H9 (cell line): ENCODE data around the gene OPTN. TPM values are rescaled to one million over a fixed set of nuclear protein-coding genes. Genes with fewer than 3 reads are reported as not detected.

ENCODE experiments used
- DNase-seq: peaks from one replicate; pipeline ENCODE4 v3.0.0-alpha.2; 2017
- H2AFZ ChIP-seq: one replicate; pipeline ENCODE4 v1.6.1; 2013; ENCODE audit warnings: mild to moderate bottlenecking, low read length, control low read depth, moderate library complexity
- H2AK5ac ChIP-seq: 2 replicates; pipeline ENCODE4 v1.6.1; 2013; ENCODE audit warnings: low read length, control low read depth, mixed read lengths; ENCODE audit not compliant: insufficient read length
- H2BK120ac ChIP-seq: one replicate; pipeline ENCODE4 v1.6.1; 2013; ENCODE audit warnings: low read depth, mild to moderate bottlenecking, low read length, control low read depth, inconsistent platforms; ENCODE audit not compliant: poor library complexity, severe bottlenecking
- H2BK12ac ChIP-seq: 2 replicates; pipeline ENCODE4 v1.6.1; 2013; ENCODE audit warnings: low read length, control low read depth, mixed read lengths, low read depth; ENCODE audit not compliant: insufficient read length
- H2BK15ac ChIP-seq: 2 replicates; pipeline ENCODE4 v1.6.1; 2013; ENCODE audit warnings: low read depth, low read length, control low read depth
- H2BK20ac ChIP-seq: one replicate; pipeline ENCODE4 v1.6.1; 2013; ENCODE audit warnings: low read depth, mild to moderate bottlenecking, low read length, control low read depth, inconsistent platforms; ENCODE audit not compliant: poor library complexity, severe bottlenecking
- H2BK5ac ChIP-seq: 2 replicates; pipeline ENCODE4 v1.6.1; 2013; ENCODE audit warnings: low read length, control low read depth, mixed read lengths; ENCODE audit not compliant: insufficient read length
- H3K14ac ChIP-seq: 2 replicates; pipeline ENCODE4 v1.6.1; 2013; ENCODE audit warnings: low read length, control low read depth; ENCODE audit not compliant: insufficient read depth
- H3K18ac ChIP-seq: 2 replicates; pipeline ENCODE4 v1.6.1; 2013; ENCODE audit warnings: low read depth, mild to moderate bottlenecking, mixed read lengths, low read length, control low read depth; ENCODE audit not compliant: insufficient read length
- H3K23ac ChIP-seq: 2 replicates; pipeline ENCODE4 v1.6.1; 2013; ENCODE audit warnings: low read length, control low read depth, mixed read lengths, low read depth; ENCODE audit not compliant: insufficient read length
- H3K23me2 ChIP-seq: 2 replicates; pipeline ENCODE4 v1.6.1; 2013; ENCODE audit warnings: low read depth, mild to moderate bottlenecking, mixed read lengths, low read length, control low read depth; ENCODE audit not compliant: insufficient read length, poor library complexity, severe bottlenecking
- H3K27ac ChIP-seq: 2 replicates; pipeline ENCODE4 v1.5.1; 2013; ENCODE audit warnings: low read length, control low read depth, mixed read lengths, low read depth; ENCODE audit not compliant: insufficient read length
- H3K27me3 ChIP-seq: 2 replicates; pipeline ENCODE4 v1.6.1; 2013; ENCODE audit warnings: low read length, control low read depth, inconsistent platforms; ENCODE audit not compliant: insufficient read depth
- H3K4ac ChIP-seq: 2 replicates; pipeline ENCODE4 v1.6.1; 2013; ENCODE audit warnings: low read depth, mild to moderate bottlenecking, control low read depth, inconsistent platforms, low read length, moderate library complexity
- H3K4me1 ChIP-seq: 2 replicates; pipeline ENCODE4 v1.6.1; 2013; ENCODE audit warnings: low read length, control low read depth, inconsistent platforms; ENCODE audit not compliant: insufficient read depth
- H3K4me2 ChIP-seq: 2 replicates; pipeline ENCODE4 v1.6.1; 2013; ENCODE audit warnings: low read length, control low read depth, mixed read lengths; ENCODE audit not compliant: insufficient read length, insufficient read depth
- H3K56ac ChIP-seq: 2 replicates; pipeline ENCODE4 v1.6.1; 2013; ENCODE audit warnings: low read depth, mild to moderate bottlenecking, mixed read lengths, low read length, control low read depth; ENCODE audit not compliant: insufficient read length
- H3K79me1 ChIP-seq: 2 replicates; pipeline ENCODE4 v1.6.1; 2013; ENCODE audit warnings: low read depth, mild to moderate bottlenecking, moderate library complexity, low read length, control low read depth, inconsistent platforms; ENCODE audit not compliant: insufficient read depth, poor library complexity, severe bottlenecking
- H3K79me2 ChIP-seq: 2 replicates; pipeline ENCODE4 v1.6.1; 2013; ENCODE audit warnings: low read length, control low read depth, inconsistent platforms; ENCODE audit not compliant: insufficient read depth
- H3K9ac ChIP-seq: 2 replicates; pipeline ENCODE4 v1.6.1; 2013; ENCODE audit warnings: low read length, control low read depth, mixed read lengths; ENCODE audit not compliant: insufficient read length; ENCODE audit errors: extremely low read depth
- H3K9me3 ChIP-seq: one replicate; pipeline ENCODE4 v1.6.1; 2013; ENCODE audit warnings: low read depth, low read length, inconsistent platforms; ENCODE audit not compliant: control insufficient read depth
- H3T11ph ChIP-seq: one replicate; pipeline ENCODE4 v1.6.1; 2013; ENCODE audit warnings: mild to moderate bottlenecking, low read length, control low read depth, inconsistent platforms
- H4K20me1 ChIP-seq: one replicate; pipeline ENCODE4 v1.6.1; 2013; ENCODE audit not compliant: control insufficient read depth, insufficient read length, insufficient read depth
- H4K5ac ChIP-seq: 2 replicates; pipeline ENCODE4 v1.6.1; 2013; ENCODE audit warnings: low read depth, mild to moderate bottlenecking, mixed read lengths, low read length, control low read depth; ENCODE audit not compliant: insufficient read length
- H4K8ac ChIP-seq: replicated peaks from 2 replicates; pipeline ENCODE4 v1.6.1; 2013; ENCODE audit warnings: low read length, control low read depth, mixed read lengths, low read depth; ENCODE audit not compliant: insufficient read length
- H4K91ac ChIP-seq: 2 replicates; pipeline ENCODE4 v1.6.1; 2013; ENCODE audit warnings: low read depth, mild to moderate bottlenecking, moderate library complexity, mixed read lengths, low read length, control low read depth; ENCODE audit not compliant: insufficient read length
- H3K27ac Mint-ChIP-seq, 3 experiments: 2 replicates in 2 of 3; 3 replicates in 1 of 3; pipeline ENCODE4 v1.8.0; 2020 to 2021; ENCODE audit warnings: mixed read lengths in 3 of 3, mild to moderate bottlenecking in 1 of 3, moderate library complexity in 1 of 3
- H3K27me3 Mint-ChIP-seq: 2 replicates; pipeline ENCODE4 v1.8.0; 2021; ENCODE audit warnings: low read depth, mild to moderate bottlenecking, moderate library complexity, mixed read lengths
- H3K36me3 Mint-ChIP-seq, 3 experiments: 2 replicates in 2 of 3; 3 replicates in 1 of 3; pipeline ENCODE4 v1.8.0; 2020 to 2021; ENCODE audit warnings: low read depth in 3 of 3, mixed read lengths in 3 of 3; ENCODE audit not compliant: insufficient read depth in 1 of 3
- H3K4me1 Mint-ChIP-seq, 2 experiments: 2 replicates each; pipeline ENCODE4 v1.8.0; 2020; ENCODE audit warnings: mixed read lengths in 2 of 2
- H3K4me3 Mint-ChIP-seq, 2 experiments: 2 replicates in 1 of 2; 3 replicates in 1 of 2; pipeline ENCODE4 v1.8.0; 2020 to 2021; ENCODE audit warnings: mild to moderate bottlenecking in 2 of 2, mixed read lengths in 2 of 2, moderate library complexity in 1 of 2
- H3K9me3 Mint-ChIP-seq, 2 experiments: 2 replicates in 1 of 2; 3 replicates in 1 of 2; pipeline ENCODE4 v1.8.0; 2020; ENCODE audit warnings: mild to moderate bottlenecking in 2 of 2, mixed read lengths in 2 of 2, moderate library complexity in 1 of 2
- WGBS: extraction: QIAGEN DNeasy Blood & Tissue Kit; methylation state at CpG from one replicate; pipeline ENCODE4 v1.1.7; 2013; ENCODE audit warnings: missing lambda C conversion rate, low lambda C conversion rate, mixed read lengths; ENCODE audit not compliant: insufficient read length; ENCODE audit errors: extremely low coverage; 5-methylcytosine and 5-hydroxymethylcytosine counted together
- total RNA-seq: library from RNA; stranded (reverse); gene quantifications from 2 replicates; pipeline ENCODE4 v1.2.1, GENCODE V29; 2021
- TF ChIP-seq, protein P1 (sequence below): fragments of 200-600 bp; sonication (generic); conservative IDR thresholded peaks from 3 replicates; pipeline ENCODE4 v1.8.0; 2021; ENCODE audit warnings: antibody characterized with exemption, mild to moderate bottlenecking

Gene OPTN
- total RNA-seq, 1 experiment from 2014 or later = 16.1 TPM

GRCh38 chr10:13139676-13140075 lies 39.7 kb downstream of the OPTN start:
- Histone ChIP-seq H3K14ac (no peak overlapping the region), H2BK120ac (no peak overlapping the region), H4K5ac (no peak overlapping the region), H3K18ac (no peak overlapping the region), H2BK12ac (no peak overlapping the region), H3K56ac (no peak overlapping the region), H4K91ac (no peak overlapping the region), H3K4me1 (no peaks in the 10 kb centered on the region; the same call in 1 of the 2 replicates), H3K79me2 (no peaks in the 10 kb centered on the region), H3K23me2 (no peaks in the 10 kb centered on the region), H3T11ph (no peak overlapping the region), H4K8ac (no peak overlapping the region), H2AFZ (no peak overlapping the region), H3K79me1 (no peaks in the 10 kb centered on the region), H2AK5ac (no peak overlapping the region), H2BK5ac (no peak overlapping the region), H2BK20ac (no peak overlapping the region), H3K9me3 (no peaks in the 10 kb centered on the region), H3K27me3 (no peaks in the 10 kb centered on the region), H3K23ac (no peak overlapping the region), H3K4ac (no peak overlapping the region), H2BK15ac (no peak overlapping the region), H4K20me1 (no peaks in the 10 kb centered on the region), H3K27ac (no peak overlapping the region), H3K9ac (no peak overlapping the region), H3K4me2 (no peak overlapping the region)
- Mint-ChIP-seq H3K27ac (no peak overlapping the region), H3K36me3 (peaks cover 0 to 21% (median 14%) of the 10 kb centered on the region in 3 experiments; a peak in 4 of 7 replicates), H3K4me3 (no peak overlapping the region), H3K9me3 (peaks cover 0 to under 1% of the 10 kb centered on the region in 2 experiments; a peak in 2 of 5 replicates), H3K4me1 (peaks cover 18 to 35% of the 10 kb centered on the region in 2 experiments), H3K27me3 (no peaks in the 10 kb centered on the region)
- WGBS = no CpG with 5 or more reads among the region's 2 CpGs
- no peak for DNase-seq
- TF ChIP-seq, protein P1, sequence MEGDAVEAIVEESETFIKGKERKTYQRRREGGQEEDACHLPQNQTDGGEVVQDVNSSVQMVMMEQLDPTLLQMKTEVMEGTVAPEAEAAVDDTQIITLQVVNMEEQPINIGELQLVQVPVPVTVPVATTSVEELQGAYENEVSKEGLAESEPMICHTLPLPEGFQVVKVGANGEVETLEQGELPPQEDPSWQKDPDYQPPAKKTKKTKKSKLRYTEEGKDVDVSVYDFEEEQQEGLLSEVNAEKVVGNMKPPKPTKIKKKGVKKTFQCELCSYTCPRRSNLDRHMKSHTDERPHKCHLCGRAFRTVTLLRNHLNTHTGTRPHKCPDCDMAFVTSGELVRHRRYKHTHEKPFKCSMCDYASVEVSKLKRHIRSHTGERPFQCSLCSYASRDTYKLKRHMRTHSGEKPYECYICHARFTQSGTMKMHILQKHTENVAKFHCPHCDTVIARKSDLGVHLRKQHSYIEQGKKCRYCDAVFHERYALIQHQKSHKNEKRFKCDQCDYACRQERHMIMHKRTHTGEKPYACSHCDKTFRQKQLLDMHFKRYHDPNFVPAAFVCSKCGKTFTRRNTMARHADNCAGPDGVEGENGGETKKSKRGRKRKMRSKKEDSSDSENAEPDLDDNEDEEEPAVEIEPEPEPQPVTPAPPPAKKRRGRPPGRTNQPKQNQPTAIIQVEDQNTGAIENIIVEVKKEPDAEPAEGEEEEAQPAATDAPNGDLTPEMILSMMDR = no peak
